HG02884 (cell line): ENCODE measurements around the gene PAQR9.

ENCODE experiments used
- ATAC-seq: cut with Tn5 transposase; IDR thresholded peaks from one replicate; pipeline ENCODE4 v1.9.1; 2021; ENCODE audit warnings: mild to moderate bottlenecking, moderate library complexity; ENCODE audit not compliant: unreplicated experiment

The PAQR9 gene

GRCh38 chr3:142926368-142926944 is 37.0 kb downstream of the PAQR9 start:
- no peak for ATAC-seq

- ATAC-seq, result no peak
Observed at GRCh38 chr3:142925140-142925539, 38.3 kb downstream of the PAQR9 start.

DNA sequence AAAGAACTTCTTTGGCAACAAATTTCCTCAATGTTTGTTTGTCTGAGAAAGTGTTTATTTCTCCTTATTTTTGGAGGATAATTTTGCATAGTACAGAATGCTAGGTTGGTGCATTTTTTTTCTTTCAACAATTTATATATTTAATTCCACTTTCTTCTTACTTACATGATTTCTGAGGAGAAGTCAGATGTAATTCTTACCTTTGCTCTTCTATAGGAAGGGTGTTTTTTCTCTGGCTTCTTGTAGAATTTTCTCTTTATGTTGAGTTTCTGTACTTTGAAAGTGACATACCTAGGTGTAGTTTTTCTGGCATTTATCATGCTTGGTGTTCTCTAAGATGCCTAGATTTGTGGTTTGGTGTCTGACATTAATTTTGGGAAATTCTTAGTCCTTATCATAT is 39.8 kb downstream of the PAQR9 start:
- no peak for ATAC-seq

- ATAC-seq, result no peak
Observed at GRCh38 chr3:142916605-142917004, 46.9 kb downstream of the PAQR9 start.

- no peak for ATAC-seq
Observed at GRCh38 chr3:142915636-142916035, 47.8 kb downstream of the PAQR9 start.

DNA sequence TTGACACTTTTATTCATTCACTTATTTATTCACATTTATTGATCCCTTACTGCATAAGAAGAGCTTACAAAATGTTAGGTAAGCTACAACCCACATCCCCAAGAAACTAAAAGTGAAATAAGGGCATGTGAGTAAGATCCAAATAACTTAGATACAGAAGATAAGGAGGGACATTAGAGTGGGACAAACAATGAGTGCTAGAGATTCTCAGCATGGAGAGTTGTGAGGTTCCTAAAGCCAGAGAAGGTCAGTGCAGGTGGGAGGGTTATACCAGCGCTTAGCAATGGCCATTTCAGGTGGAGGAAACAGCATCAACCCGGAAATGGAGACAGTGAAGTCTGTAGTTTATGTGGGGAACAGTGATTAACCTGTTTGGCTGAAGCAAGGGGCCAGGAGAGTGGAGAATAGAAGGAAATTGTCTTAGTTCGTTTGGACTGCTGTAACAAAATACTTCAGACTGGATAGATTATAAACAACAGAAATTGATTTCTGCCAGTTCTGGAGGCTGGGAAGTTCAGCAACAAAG is 49.1 kb downstream of the PAQR9 start:
- no peak for ATAC-seq

GRCh38 chr3:142913432-142913831 is 50.0 kb downstream of the PAQR9 start:
- ATAC-seq, result no peak

- no peak for ATAC-seq
Observed at GRCh38 chr3:142912402-142913172, 50.9 kb downstream of the PAQR9 start.
